GM12878 (cell line): ENCODE results near the gene ACTR1B. TPM values are rescaled to one million over a fixed set of nuclear protein-coding genes. Genes with fewer than 3 reads are reported as not detected.

ENCODE experiments used
- ATF7 ChIP-seq: fragments of 450-650 bp; IDR thresholded peaks from 2 replicates; pipeline ENCODE4 v1.6.1; 2016; ENCODE audit warnings: low read depth, mild to moderate bottlenecking
- BACH1 ChIP-seq: fragments of 450-650 bp; IDR thresholded peaks from 2 replicates; pipeline ENCODE4 v1.6.1; 2017; ENCODE audit warnings: mild to moderate bottlenecking, borderline replicate concordance
- BHLHE40 ChIP-seq, 2 experiments: fragments of 450-650 bp in 1 of 2; IDR thresholded peaks; 2 replicates each; pipeline ENCODE4 v1.6.1; 2011 to 2017; ENCODE audit warnings: low read depth in 2 of 2, borderline replicate concordance in 1 of 2, improper control_type of control experiment in 1 of 2, low read length in 1 of 2, mild to moderate bottlenecking in 1 of 2
- CBFB ChIP-seq: IDR thresholded peaks from 2 replicates; pipeline ENCODE4 v1.6.1; 2016; ENCODE audit warnings: antibody characterized with exemption, low read depth
- CUX1 ChIP-seq: IDR thresholded peaks from 2 replicates; pipeline ENCODE4 v1.6.1; 2012; ENCODE audit warnings: improper control_type of control experiment, low read depth, low read length; ENCODE audit not compliant: insufficient replicate concordance
- EGR1 ChIP-seq, 2 experiments: IDR thresholded peaks; 1 replicate in 1 of 2; 2 replicates in 1 of 2; pipeline ENCODE4 v1.6.1; 2011 to 2012; ENCODE audit warnings: low read depth in 2 of 2, low read length in 2 of 2, borderline replicate concordance in 1 of 2, mild to moderate bottlenecking in 1 of 2, moderate library complexity in 1 of 2
- EP300 ChIP-seq, 2 experiments: fragments of 150-350 bp in 1 of 2; IDR thresholded peaks; 2 replicates each; pipeline ENCODE4 v1.6.1; 2011 to 2012; ENCODE audit warnings: low read depth in 2 of 2, low read length in 2 of 2, borderline replicate concordance in 1 of 2, improper control_type of control experiment in 1 of 2, inconsistent platforms in 1 of 2; ENCODE audit not compliant: control insufficient read depth in 1 of 2
- ETV6 ChIP-seq, 2 experiments: fragments of 450-650 bp in 1 of 2; IDR thresholded peaks in 1 of 2; conservative IDR thresholded peaks in 1 of 2; 2 replicates each; pipeline ENCODE4 v1.6.1; 2014; ENCODE audit warnings: antibody characterized with exemption in 1 of 2, borderline replicate concordance in 1 of 2, low read depth in 1 of 2, mild to moderate bottlenecking in 1 of 2, moderate library complexity in 1 of 2
- KDM1A ChIP-seq: fragments of 200-600 bp; sonication (generic); IDR thresholded peaks from 2 replicates; pipeline ENCODE4 v1.6.1; 2016; ENCODE audit warnings: borderline replicate concordance
- MYB ChIP-seq: fragments of 150-350 bp; IDR thresholded peaks from 2 replicates; pipeline ENCODE4 v1.6.1; 2014; ENCODE audit warnings: mild to moderate bottlenecking, low read depth, low read length, borderline replicate concordance
- NFIC ChIP-seq: IDR thresholded peaks from 2 replicates; pipeline ENCODE4 v1.6.1; 2012; ENCODE audit warnings: low read depth, mild to moderate bottlenecking, inconsistent platforms, low read length, moderate library complexity
- NFXL1 ChIP-seq: fragments of 450-650 bp; IDR thresholded peaks from 2 replicates; pipeline ENCODE4 v1.6.1; 2017; ENCODE audit warnings: antibody characterized with exemption, mild to moderate bottlenecking, borderline replicate concordance
- NR2F1 ChIP-seq: fragments of 450-650 bp; conservative IDR thresholded peaks from 2 replicates; pipeline ENCODE4 v1.6.1; 2017; ENCODE audit warnings: mild to moderate bottlenecking
- PAX5 ChIP-seq: IDR thresholded peaks from 2 replicates; pipeline ENCODE4 v1.6.1; 2011; ENCODE audit warnings: low read depth, low read length, borderline replicate concordance
- POLR2A ChIP-seq: IDR thresholded peaks from 2 replicates; pipeline ENCODE4 v1.6.1; 2011; ENCODE audit warnings: low read depth, mild to moderate bottlenecking, low read length
- POU2F2 ChIP-seq: IDR thresholded peaks from 3 replicates; pipeline ENCODE4 v1.6.1; 2011; ENCODE audit warnings: low read depth, mild to moderate bottlenecking, low read length, borderline replicate concordance
- RB1 ChIP-seq: fragments of 450-650 bp; formaldehyde crosslinking; IDR thresholded peaks from 2 replicates; pipeline ENCODE4 v1.6.1; 2017; ENCODE audit warnings: mild to moderate bottlenecking, borderline replicate concordance
- RELB ChIP-seq: fragments of 450-650 bp; IDR thresholded peaks from 2 replicates; pipeline ENCODE4 v1.6.1; 2017; ENCODE audit warnings: low read depth, mild to moderate bottlenecking, moderate library complexity
- SIX5 ChIP-seq: IDR thresholded peaks from 2 replicates; pipeline ENCODE4 v1.6.1; 2011; ENCODE audit warnings: mild to moderate bottlenecking, low read depth, low read length, moderate library complexity; ENCODE audit not compliant: severe bottlenecking
- SREBF1 ChIP-seq: IDR thresholded peaks from 2 replicates; pipeline ENCODE4 v1.6.1; 2012; ENCODE audit warnings: mild to moderate bottlenecking, low read length
- YY1 ChIP-seq: IDR thresholded peaks from 2 replicates; pipeline ENCODE4 v1.6.1; 2011; ENCODE audit warnings: low read depth, mild to moderate bottlenecking, low read length
- ZNF217 ChIP-seq: fragments of 450-650 bp; IDR thresholded peaks from 2 replicates; pipeline ENCODE4 v1.6.1; 2017; ENCODE audit warnings: antibody characterized with exemption, mild to moderate bottlenecking
- ZNF384 ChIP-seq: IDR thresholded peaks from 2 replicates; pipeline ENCODE4 v1.6.1; 2012; ENCODE audit warnings: low read depth, mild to moderate bottlenecking, low read length, improper control_type of control experiment, borderline replicate concordance
- ZNF622 ChIP-seq: fragments of 450-650 bp; IDR thresholded peaks from 2 replicates; pipeline ENCODE4 v1.6.1; 2017; ENCODE audit warnings: mild to moderate bottlenecking, inconsistent platforms
- polyA plus RNA-seq, 11 experiments: library from polyadenylated mRNA; depleted of rRNA in 4 of 11; unstranded in 6 of 11; stranded (reverse) in 5 of 11; fragments of >200 nt; fragmentation: Nextera tagmentation in 4 of 11; fragmentation: Illumina TruSeq in 1 of 11; extraction: Ambion mirVana in 4 of 11; extraction: Trizol in 1 of 11; gene quantifications; 1 replicate in 1 of 11; 2 replicates in 10 of 11; pipeline versions ENCODE4 v1.2.1 to v1.2.3, GENCODE V29; 2011 to 2016; ENCODE audit warnings: inconsistent platforms in 2 of 11, missing spikeins in 2 of 11, low read depth in 1 of 11
- total RNA-seq, 4 experiments: library from RNA; depleted of rRNA in 3 of 4; stranded (reverse); fragments of >200 nt in 3 of 4; fragmentation: Illumina TruSeq in 1 of 4; extraction: Trizol in 1 of 4; gene quantifications; 2 replicates each; pipeline versions ENCODE4 v1.2.1 to v1.2.3, GENCODE V29; 2013 to 2021

ACTR1B gene
- total and polyA plus RNA-seq, 10 of the 15 experiments (the other 5 are each of a cell fraction or from before 2014, with no cell fraction given), result 1.3 to 62.8 (median 44.8) TPM

- TF ChIP-seq CUX1 (no peak), ZNF384 (no peak), SREBF1 (no peak), NR2F1 (peak; percentile 72), ZNF217 (0 out of 2 replicates have a peak, but pooled peaks have one; percentile 32), ZNF622 (no peak), EGR1 (IDR thresholded peaks at IDR 0.05; ENCODE audit: borderline replicate concordance in 1 of 2, low read depth in 2 of 2, low read length in 2 of 2) (peak in 1 of 2 experiments; percentile 57; a peak in 2 of 3 replicates), RELB (no peak), RB1 (no peak), ETV6 (conservative IDR thresholded peaks at IDR 0.05 in 1 of 2, IDR thresholded peaks at IDR 0.05 in 1 of 2; ENCODE audit: borderline replicate concordance in 1 of 2, low read depth in 1 of 2) (no peak), BHLHE40 (IDR thresholded peaks at IDR 0.05; ENCODE audit: borderline replicate concordance in 1 of 2, low read depth in 2 of 2, low read length in 1 of 2) (peak in 1 of 2 experiments; percentile 60; a peak in 1 of 4 replicates), MYB (no peak), NFIC (no peak), PAX5 (no peak), EP300 (IDR thresholded peaks at IDR 0.05; ENCODE audit: borderline replicate concordance in 1 of 2, control insufficient read depth in 1 of 2, low read depth in 2 of 2, low read length in 2 of 2) (no peak), ATF7 (no peak), BACH1 (no peak), YY1 (0 out of 2 replicates have a peak, but pooled peaks have one; percentile 27), KDM1A (no peak), SIX5 (no peak), CBFB (peak; percentile 9; the same call in 1 of the 2 replicates), POU2F2 (peak; percentile 27; the same call in 2 of the 3 replicates), NFXL1 (0 out of 2 replicates have a peak, but pooled peaks have one; percentile 38), POLR2A (peak; percentile 75; the same call in 1 of the 2 replicates)
These were observed 250 bp downstream of the ACTR1B start (continued) for GRCh38 chr2:97663626-97663961.
